OCI-LY7 (cell line): ENCODE data around the gene MEMO1.
"Not testable (repeated sequence)": the region's sequence is repeated elsewhere in the genome, so short reads cannot be mapped to it uniquely, and the experiment has no call there.

ENCODE experiments used
- CTCF ChIP-seq: fragments of 200-600 bp; sonication (generic); conservative IDR thresholded peaks from 2 replicates; pipeline ENCODE4 v1.5.1; 2014; ENCODE audit warnings: mild to moderate bottlenecking, antibody characterized with exemption, low read length, moderate library complexity, mixed read lengths
- EZH2phosphoT487 ChIP-seq: fragments of 200-600 bp; sonication (generic); IDR thresholded peaks from 2 replicates; pipeline ENCODE4 v1.6.1; 2018; ENCODE audit warnings: low read depth, borderline replicate concordance, mild to moderate bottlenecking, mixed run types, antibody characterized with exemption, low read length, moderate library complexity, mixed read lengths

- not testable (repeated sequence) for TF ChIP-seq CTCF, EZH2phosphoT487
Observed at GRCh38 chr2:32034198-32034887, 23.5 kb upstream of the MEMO1 start.
